ENCODE results near the gene PAK5. TPM values are rescaled to one million over a fixed set of nuclear protein-coding genes. Genes with fewer than 3 reads are reported as not detected.

The PAK5 gene
- total RNA-seq, 1 donor from 2014 or later, result 0.16 TPM

DNA sequence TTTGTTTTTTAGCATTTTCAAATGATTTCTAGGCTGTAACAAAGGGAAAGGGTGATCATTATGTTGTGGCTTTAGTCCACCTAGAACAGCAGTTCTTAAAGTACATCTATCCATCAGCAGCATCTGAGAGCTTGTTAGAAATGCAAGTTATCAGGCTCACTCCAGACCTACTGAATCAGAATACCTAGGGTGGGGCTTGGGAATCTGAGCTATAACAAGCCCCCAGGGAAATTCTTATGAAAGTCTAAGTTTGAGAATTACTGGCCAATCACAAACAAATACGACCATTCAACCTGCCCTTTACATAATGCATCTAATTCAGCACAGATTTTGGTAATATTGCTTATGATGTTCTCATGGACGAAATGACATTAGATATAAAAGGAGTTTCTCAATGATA is 201.0 kb downstream of the PAK5 start:
- H3K27me3 Mint-ChIP-seq (ENCODE audit: low read depth, unreplicated experiment), result no peaks in the 10 kb centered on the region
- Histone ChIP-seq H3K4me2 (ENCODE audit: low read length) (no peak overlapping the region), H3K9me3 (ENCODE audit: insufficient read depth, low read depth, low read length) (no peaks in the 10 kb centered on the region), H3K79me2 (ENCODE audit: insufficient read depth, low read length) (no peaks in the 10 kb centered on the region), H4K20me1 (ENCODE audit: insufficient read depth, low read length) (no peaks in the 10 kb centered on the region), H3K9ac (ENCODE audit: low read length) (no peak overlapping the region), H3K27ac (ENCODE audit: low read depth, low read length) (no peak overlapping the region), H2AFZ (ENCODE audit: low read depth, low read length) (no peak overlapping the region), H3K4me3 (ENCODE audit: insufficient read depth, low read depth, low read length) (no peak overlapping the region), H3K36me3 (ENCODE audit: insufficient read depth, low read length) (no peaks in the 10 kb centered on the region), H3K4me1 (ENCODE audit: insufficient read depth, low read length) (no peaks in the 10 kb centered on the region), H3K27me3 (ENCODE audit: insufficient read depth, low read length) (no peaks in the 10 kb centered on the region)
- no peak overlapping the region for H3K4me3 Mint-ChIP-seq (ENCODE audit: unreplicated experiment)
- no peak for DNase-seq (ENCODE audit: low read depth)
- no peak overlapping the region for H3K27ac Mint-ChIP-seq (ENCODE audit: unreplicated experiment)
- no peaks in the 10 kb centered on the region for H3K36me3 Mint-ChIP-seq (ENCODE audit: low read depth, unreplicated experiment)
- no peak for FAIRE-seq
- TF ChIP-seq, protein P1, sequence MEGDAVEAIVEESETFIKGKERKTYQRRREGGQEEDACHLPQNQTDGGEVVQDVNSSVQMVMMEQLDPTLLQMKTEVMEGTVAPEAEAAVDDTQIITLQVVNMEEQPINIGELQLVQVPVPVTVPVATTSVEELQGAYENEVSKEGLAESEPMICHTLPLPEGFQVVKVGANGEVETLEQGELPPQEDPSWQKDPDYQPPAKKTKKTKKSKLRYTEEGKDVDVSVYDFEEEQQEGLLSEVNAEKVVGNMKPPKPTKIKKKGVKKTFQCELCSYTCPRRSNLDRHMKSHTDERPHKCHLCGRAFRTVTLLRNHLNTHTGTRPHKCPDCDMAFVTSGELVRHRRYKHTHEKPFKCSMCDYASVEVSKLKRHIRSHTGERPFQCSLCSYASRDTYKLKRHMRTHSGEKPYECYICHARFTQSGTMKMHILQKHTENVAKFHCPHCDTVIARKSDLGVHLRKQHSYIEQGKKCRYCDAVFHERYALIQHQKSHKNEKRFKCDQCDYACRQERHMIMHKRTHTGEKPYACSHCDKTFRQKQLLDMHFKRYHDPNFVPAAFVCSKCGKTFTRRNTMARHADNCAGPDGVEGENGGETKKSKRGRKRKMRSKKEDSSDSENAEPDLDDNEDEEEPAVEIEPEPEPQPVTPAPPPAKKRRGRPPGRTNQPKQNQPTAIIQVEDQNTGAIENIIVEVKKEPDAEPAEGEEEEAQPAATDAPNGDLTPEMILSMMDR (IDR thresholded peaks at IDR 0.05; ENCODE audit: insufficient read depth, low read depth, low read length), result no peak
- TF ChIP-seq EZH2 (IDR thresholded peaks at IDR 0.05; ENCODE audit: insufficient read depth, low read length), result no peak
- no peaks in the 10 kb centered on the region for H3K4me1 Mint-ChIP-seq (ENCODE audit: low read depth, unreplicated experiment)
- H3K9me3 Mint-ChIP-seq (ENCODE audit: unreplicated experiment), result peaks cover 3% of the 10 kb centered on the region

DNA sequence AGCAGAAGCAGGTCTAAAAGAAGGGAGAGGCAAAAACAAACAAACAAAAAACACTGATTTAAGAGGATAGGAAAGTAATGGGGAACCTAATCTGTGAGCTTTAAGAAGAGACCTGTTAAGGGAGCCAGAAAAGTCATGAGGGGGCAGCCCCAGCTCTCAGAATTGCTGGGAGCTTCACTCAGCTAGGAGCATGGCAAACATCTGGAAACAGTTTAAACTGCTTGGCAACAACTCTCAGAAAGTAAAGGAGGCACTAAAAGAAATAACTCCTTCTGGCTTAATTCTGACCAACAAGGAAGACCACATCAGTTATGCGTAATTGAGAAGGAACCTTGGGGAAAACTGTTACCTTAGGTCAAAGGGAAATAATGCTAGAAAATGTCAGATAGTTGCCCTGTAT is 203.1 kb downstream of the PAK5 start:
- H3K4me2 ChIP-seq (ENCODE audit: low read length), result no peak overlapping the region
- H3K4me1 Mint-ChIP-seq (ENCODE audit: low read depth, unreplicated experiment), result no peaks in the 10 kb centered on the region

DNA sequence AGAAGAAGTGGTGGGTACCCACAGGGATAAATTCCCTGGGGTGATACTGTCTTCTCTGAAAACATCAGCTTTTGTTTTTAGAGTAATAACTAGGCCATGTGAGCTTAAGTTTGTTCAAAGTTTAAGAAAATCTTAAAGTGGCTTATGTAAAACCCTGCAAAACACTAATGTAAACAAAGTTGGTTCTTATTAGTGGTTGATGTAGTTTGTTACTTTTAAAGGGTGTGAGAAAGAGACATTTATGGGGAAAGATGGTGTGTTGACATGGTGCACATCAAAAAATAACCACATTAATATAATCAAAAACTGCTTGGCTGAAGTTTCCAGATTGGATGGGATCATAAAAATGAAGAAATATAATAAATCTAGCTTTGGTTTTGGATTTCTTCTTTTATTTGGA is 204.5 kb downstream of the PAK5 start:
- no peaks in the 10 kb centered on the region for H3K9me3 ChIP-seq (ENCODE audit: insufficient read depth, low read depth, low read length)
- Mint-ChIP-seq H3K9me3 (ENCODE audit: unreplicated experiment) (peaks cover 2% of the 10 kb centered on the region), H3K4me3 (ENCODE audit: unreplicated experiment) (no peak overlapping the region), H3K27ac (ENCODE audit: unreplicated experiment) (no peak overlapping the region), H3K4me1 (ENCODE audit: low read depth, unreplicated experiment) (no peaks in the 10 kb centered on the region), H3K27me3 (ENCODE audit: low read depth, unreplicated experiment) (no peaks in the 10 kb centered on the region), H3K36me3 (ENCODE audit: low read depth, unreplicated experiment) (no peaks in the 10 kb centered on the region)
- no peaks in the 10 kb centered on the region for H3K27me3 ChIP-seq (ENCODE audit: insufficient read depth, low read length)
- DNase-seq (ENCODE audit: low read depth), result no peak
- no peak overlapping the region for H3K27ac ChIP-seq (ENCODE audit: low read depth, low read length)
- no peak overlapping the region for H3K4me3 ChIP-seq (ENCODE audit: insufficient read depth, low read depth, low read length)
- H3K4me1 ChIP-seq (ENCODE audit: insufficient read depth, low read length), result no peaks in the 10 kb centered on the region
- TF ChIP-seq EZH2 (IDR thresholded peaks at IDR 0.05; ENCODE audit: insufficient read depth, low read length), result no peak
- TF ChIP-seq, protein P1 (IDR thresholded peaks at IDR 0.05; ENCODE audit: insufficient read depth, low read depth, low read length), result no peak
- H3K36me3 ChIP-seq (ENCODE audit: insufficient read depth, low read length), result no peaks in the 10 kb centered on the region
- no peaks in the 10 kb centered on the region for H4K20me1 ChIP-seq (ENCODE audit: insufficient read depth, low read length)
- H3K4me2 ChIP-seq (ENCODE audit: low read length), result no peak overlapping the region
- no peaks in the 10 kb centered on the region for H3K79me2 ChIP-seq (ENCODE audit: insufficient read depth, low read length)
- FAIRE-seq, result no peak
- H2AFZ ChIP-seq (ENCODE audit: low read depth, low read length), result no peak overlapping the region
- no peak overlapping the region for H3K9ac ChIP-seq (ENCODE audit: low read length)

More for the DNA sequence above, 203.1 kb downstream of the PAK5 start:
- Mint-ChIP-seq H3K36me3 (ENCODE audit: low read depth, unreplicated experiment) (no peaks in the 10 kb centered on the region), H3K27me3 (ENCODE audit: low read depth, unreplicated experiment) (no peaks in the 10 kb centered on the region), H3K27ac (ENCODE audit: unreplicated experiment) (no peak overlapping the region), H3K9me3 (ENCODE audit: unreplicated experiment) (peaks cover 2% of the 10 kb centered on the region), H3K4me3 (ENCODE audit: unreplicated experiment) (no peak overlapping the region)
- Histone ChIP-seq H3K27ac (ENCODE audit: low read depth, low read length) (no peak overlapping the region), H3K27me3 (ENCODE audit: insufficient read depth, low read length) (no peaks in the 10 kb centered on the region), H3K9me3 (ENCODE audit: insufficient read depth, low read depth, low read length) (no peaks in the 10 kb centered on the region), H2AFZ (ENCODE audit: low read depth, low read length) (no peak overlapping the region), H3K4me1 (ENCODE audit: insufficient read depth, low read length) (no peaks in the 10 kb centered on the region), H3K36me3 (ENCODE audit: insufficient read depth, low read length) (no peaks in the 10 kb centered on the region), H3K79me2 (ENCODE audit: insufficient read depth, low read length) (no peaks in the 10 kb centered on the region), H3K9ac (ENCODE audit: low read length) (no peak overlapping the region), H3K4me3 (ENCODE audit: insufficient read depth, low read depth, low read length) (no peak overlapping the region), H4K20me1 (ENCODE audit: insufficient read depth, low read length) (no peaks in the 10 kb centered on the region)
- DNase-seq (ENCODE audit: low read depth) (no peak), FAIRE-seq (no peak)
- no peak for TF ChIP-seq EZH2 (IDR thresholded peaks at IDR 0.05; ENCODE audit: insufficient read depth, low read length)
- TF ChIP-seq, protein P1 (IDR thresholded peaks at IDR 0.05; ENCODE audit: insufficient read depth, low read depth, low read length), result no peak
